Erythroblast (primary cell): ENCODE data around the gene C12orf56.
"Not testable (repeated sequence)": the region's sequence is repeated elsewhere in the genome, so short reads cannot be mapped to it uniquely, and the experiment has no call there.

Experiments used
- DNase-seq, 2 experiments: peaks; one replicate each; lab custom pipeline; 2025; lab: John Stamatoyannopoulos, UW
- GATA1 ChIP-seq: IDR thresholded peaks from 2 replicates; pipeline ENCODE4 v1.6.1; 2011; ENCODE audit warnings: low read depth, mild to moderate bottlenecking, control low read depth, low read length, moderate library complexity
- POLR2A ChIP-seq: IDR thresholded peaks from 2 replicates; pipeline ENCODE4 v1.6.1; 2011; ENCODE audit warnings: mild to moderate bottlenecking, low read length

C12orf56 gene

DNA sequence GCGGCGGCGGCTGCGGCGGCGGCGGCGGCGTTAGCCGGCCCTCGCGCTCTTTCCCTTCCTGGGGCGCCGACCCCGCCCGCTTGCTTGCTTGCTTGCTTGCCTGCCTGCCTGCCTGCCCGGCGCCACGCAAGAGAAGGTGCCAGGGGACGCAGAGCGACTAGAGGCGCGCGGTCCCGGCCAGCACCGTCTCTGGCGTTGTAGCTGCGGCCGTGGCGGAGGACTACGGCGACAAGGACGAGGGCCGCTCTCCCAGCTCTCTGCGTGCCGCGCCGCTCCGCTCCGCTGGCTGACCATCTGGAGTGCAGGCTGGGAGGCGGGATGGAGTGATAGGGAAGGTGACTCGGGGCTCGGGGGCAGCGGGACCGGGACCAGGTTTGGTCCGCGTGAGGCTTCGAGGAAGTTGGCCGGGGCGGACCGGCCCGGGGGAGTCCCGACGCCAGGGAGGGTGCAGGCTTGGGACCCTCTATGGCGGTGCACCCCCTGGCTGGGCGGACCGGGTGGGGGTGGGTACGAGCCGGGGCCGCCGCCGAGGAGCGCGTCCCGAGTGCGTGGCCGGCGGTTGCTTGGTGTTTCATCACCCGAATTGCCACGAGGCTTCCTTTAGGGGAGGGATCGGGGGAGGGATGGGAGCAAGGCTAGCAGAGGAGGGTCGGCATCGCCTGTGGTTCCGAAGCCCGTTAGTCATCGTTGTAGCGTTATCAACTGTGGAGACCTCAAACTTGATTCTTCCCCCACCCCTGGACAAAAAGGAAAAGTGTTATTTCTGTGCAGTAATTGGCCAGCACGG, 14.1 kb upstream of the C12orf56 start:
- TF ChIP-seq POLR2A (peak; percentile 84), GATA1 (no peak)
- DNase-seq = peak; percentile 89 to 95

GRCh38 chr12:64403707-64404469, 13.3 kb upstream of the C12orf56 start, which contains the start of gene XPOT:
XPOT (plus strand) TSS chr12:64404392; CDS start chr12:64410036, 5,644 bp downstream.
- TF ChIP-seq GATA1 (no peak), POLR2A (peak; percentile 78)
- peak; percentile 97 to 98 for DNase-seq

DNA sequence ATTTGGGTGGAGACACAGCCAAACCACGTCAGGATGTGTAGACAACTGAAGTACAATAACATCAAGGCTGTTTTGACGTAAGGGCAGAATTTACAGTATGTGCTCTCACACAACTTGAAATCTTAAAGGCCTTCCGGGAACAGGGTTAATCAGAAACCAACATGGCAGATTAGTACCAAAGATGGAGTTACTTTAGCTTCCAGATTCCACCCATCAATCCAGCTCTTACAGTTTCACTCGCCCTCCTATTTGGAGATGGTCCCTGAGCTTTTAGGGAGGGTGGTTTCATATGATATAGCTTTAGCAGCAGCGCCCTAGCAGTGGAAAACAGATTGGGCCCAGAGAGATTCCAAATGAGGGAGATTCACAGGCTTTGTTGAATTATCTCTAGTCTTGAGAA, 11.6 kb upstream of the C12orf56 start:
- TF ChIP-seq POLR2A (no peak), GATA1 (no peak)
- DNase-seq = no peak

DNA sequence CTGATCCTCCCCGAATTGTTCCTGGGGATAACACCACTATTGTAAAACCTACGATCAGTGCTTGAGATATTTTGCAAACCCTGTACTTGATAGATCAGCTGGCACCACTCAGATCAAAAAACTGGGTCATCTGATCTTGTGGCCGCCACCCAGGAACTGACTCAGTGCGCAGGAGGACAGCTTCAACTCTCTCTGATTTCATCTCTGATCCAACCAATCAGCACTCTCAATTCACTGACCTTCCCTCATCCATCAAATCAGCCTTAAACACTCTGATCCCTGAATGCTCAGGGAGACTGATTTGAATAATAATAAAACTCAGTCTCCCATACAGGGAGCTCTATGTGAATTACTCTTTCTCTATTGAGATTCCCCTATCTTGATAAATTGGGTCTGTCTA, 9.5 kb upstream of the C12orf56 start:
- TF ChIP-seq GATA1 (no peak), POLR2A (no peak)
- DNase-seq = peak; percentile 36 to 50

DNA sequence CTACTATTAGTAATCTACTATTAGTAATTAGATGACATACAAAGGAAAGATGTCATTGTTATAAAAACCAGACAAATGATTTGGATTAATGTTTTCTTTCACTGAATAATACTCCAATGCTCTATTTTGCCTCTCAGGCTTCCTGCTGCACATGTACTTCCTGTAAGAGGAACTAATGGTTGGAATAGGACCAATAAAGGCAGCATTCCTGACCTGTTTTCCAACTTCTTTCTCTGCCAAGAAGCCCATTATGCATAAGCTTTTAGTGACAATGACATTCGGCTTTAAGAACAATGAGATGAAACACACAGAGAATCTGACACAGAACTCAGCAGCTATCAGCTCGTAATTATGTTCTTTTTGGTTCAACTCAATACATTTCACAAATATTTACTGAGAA, 5.2 kb upstream of the C12orf56 start:
- no peak for DNase-seq
- no peak for TF ChIP-seq POLR2A
- TF ChIP-seq GATA1 = no peak

DNA sequence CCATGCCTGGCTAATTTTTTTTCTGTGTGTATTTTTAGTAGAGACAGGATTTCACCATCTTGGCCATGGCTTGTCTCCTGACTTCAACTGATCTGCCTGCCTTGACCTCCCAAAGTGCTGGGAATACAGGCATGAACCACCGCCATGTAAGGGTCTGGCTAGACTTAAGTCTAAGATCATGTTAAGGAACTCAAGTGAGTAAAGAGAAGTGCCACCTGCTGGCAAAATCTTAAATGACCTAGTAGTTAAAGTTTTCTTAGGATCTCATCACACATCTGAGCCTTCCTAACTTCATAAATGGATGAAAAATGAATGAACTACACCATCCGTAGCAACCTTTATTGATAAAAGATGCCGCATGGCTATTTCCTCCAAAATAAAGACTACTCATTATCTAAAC, 1.7 kb upstream of the C12orf56 start:
- no peak for TF ChIP-seq GATA1
- peak; percentile 40 to 44 for DNase-seq

- no peak for TF ChIP-seq GATA1
- TF ChIP-seq POLR2A = no peak
- DNase-seq = no peak
Observed at GRCh38 chr12:64389154-64389553, 1.4 kb downstream of the C12orf56 start.

GRCh38 chr12:64387197-64387816, 3.3 kb downstream of the C12orf56 start:
- DNase-seq = no peak
- TF ChIP-seq POLR2A = no peak
- TF ChIP-seq GATA1 = no peak

DNA sequence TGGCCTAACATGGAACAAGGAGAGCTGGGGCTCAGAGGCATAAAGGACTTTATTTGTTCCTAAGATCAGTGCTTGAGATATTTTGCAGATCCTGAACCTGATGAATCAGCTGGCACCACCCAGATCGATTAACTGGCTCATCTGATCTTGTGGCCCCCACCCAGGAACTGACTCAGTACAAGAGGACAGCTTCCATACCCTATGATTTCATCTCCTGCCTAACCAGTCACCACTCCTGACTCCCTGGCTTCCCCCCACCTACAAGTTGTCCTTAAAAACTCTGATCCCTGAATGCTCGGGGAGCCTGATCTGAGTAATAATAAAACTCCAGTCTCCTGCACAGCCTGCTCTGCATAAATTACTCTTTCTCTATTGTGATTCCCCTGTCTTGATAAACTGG, 5.1 kb downstream of the C12orf56 start:
- TF ChIP-seq POLR2A (no peak), GATA1 (no peak)
- DNase-seq = no peak

DNA sequence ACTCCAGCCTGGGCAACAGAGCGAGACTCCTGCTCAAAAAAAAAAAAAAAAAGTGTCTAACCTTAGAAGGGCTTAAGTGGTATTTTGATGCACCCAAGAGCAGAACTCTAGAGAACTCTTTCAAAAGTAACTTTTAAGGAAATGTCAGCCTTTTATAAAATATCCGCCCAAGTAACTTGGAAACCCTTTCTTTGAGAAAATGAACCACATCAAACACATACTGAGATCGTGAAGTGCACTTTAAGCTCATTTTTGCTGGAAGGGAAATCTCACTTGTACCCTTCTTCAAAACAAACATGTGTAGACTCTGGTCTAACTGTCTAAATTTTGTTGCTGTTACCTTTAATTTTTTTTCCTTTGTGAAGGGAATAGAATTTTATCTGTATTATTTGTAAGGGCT, 5.5 kb downstream of the C12orf56 start:
- DNase-seq = no peak

GRCh38 chr12:64383675-64384074, 6.9 kb downstream of the C12orf56 start:
- no peak for DNase-seq
- TF ChIP-seq POLR2A = no peak
- TF ChIP-seq GATA1 = no peak

More for the DNA sequence above, 5.5 kb downstream of the C12orf56 start:
- TF ChIP-seq GATA1 (no peak), POLR2A (no peak)

DNA sequence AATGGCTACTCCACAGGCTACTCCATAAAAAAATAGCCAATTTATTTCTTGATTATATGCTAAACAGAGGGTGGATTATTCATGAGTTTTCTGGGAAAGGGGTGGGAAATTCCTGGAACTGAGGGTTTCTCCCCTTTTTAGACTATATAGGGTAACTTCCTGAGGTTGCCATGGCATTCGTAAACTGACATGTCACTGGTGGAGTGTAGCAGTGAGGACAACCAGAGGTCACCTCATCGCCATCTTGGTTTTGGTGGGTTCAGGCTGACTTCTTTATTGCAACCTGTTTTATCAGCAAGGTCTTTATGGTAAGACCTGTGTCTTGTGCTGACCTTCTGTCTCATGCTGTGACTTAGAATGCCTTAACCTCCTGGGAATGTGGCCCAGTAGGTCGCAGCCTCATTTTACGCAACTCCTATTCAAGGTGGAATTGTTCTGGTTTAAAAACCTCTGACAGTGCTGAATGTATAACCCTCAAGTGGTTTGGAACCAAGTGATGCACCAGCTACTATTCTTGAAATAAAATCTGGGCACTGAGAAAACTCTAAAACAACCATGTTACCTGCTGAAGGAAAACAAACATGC, 27.7 kb downstream of the C12orf56 start:
- TF ChIP-seq POLR2A = no peak
- TF ChIP-seq GATA1 = no peak
- DNase-seq = no peak

DNA sequence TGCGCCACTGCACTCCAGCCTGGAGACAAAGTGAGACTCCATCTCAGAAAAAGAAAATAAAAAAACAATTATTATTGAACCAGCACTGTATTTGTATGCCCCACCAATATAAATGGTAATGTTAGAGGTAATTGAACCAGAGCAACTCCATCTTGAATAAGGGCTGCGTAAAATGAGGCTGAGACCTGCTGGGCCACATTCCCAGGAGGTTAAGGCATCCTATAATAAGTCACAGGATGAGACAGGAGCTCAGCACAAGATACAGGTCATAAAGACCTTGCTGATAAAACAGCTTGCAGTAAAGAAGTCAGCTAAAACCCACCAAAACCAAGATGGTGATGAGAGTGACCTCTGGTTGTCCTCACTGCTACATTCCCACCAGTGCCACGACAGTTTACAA, 29.4 kb downstream of the C12orf56 start:
- DNase-seq = not testable (repeated sequence)

- DNase-seq = not testable (repeated sequence)
Observed at GRCh38 chr12:64356209-64356608, 34.3 kb downstream of the C12orf56 start.
